Measurements from ENCODE around the gene ADH5. TPM values are rescaled to one million over a fixed set of nuclear protein-coding genes. Genes with fewer than 3 reads are reported as not detected.

ADH5 gene
- polyA plus RNA-seq, 1 experiment: 205 TPM

GRCh38 chr4:99091216-99091575, 2.6 kb upstream of the ADH5 start:
- Histone ChIP-seq H3K27me3 (ENCODE audit: control insufficient read depth, insufficient read depth, low read length) (no peaks in the 10 kb centered on the region), H3K4me3 (ENCODE audit: low read depth, low read length) (peak overlapping the region; percentile 0), H3K36me3 (ENCODE audit: control insufficient read depth, insufficient read depth, low read length) (no peaks in the 10 kb centered on the region)
- ChIA-PET POLR2A (interaction anchor here (0.7 kb wide), 1 partner anchor 161 kb away, joined by 3 read pairs; no protein-coding TSS in a partner anchor), CTCF (interaction anchor here (0.6 to 1.0 kb wide), 2 partner anchors 371 to 1896 kb away, joined by 5 to 6 read pairs; no protein-coding TSS in a partner anchor)
- no peak for TF ChIP-seq CTCF (IDR thresholded peaks at IDR 0.05; ENCODE audit: insufficient read depth, low read depth, low read length)
- no peak for DNase-seq (ENCODE audit: low read depth)

- no peak for TF ChIP-seq CTCF (IDR thresholded peaks at IDR 0.05; ENCODE audit: insufficient read depth, low read depth, low read length)
- H3K27me3 ChIP-seq (ENCODE audit: control insufficient read depth, insufficient read depth, low read length): no peaks in the 10 kb centered on the region
- ChIA-PET POLR2A (interaction anchor here (0.5 to 0.7 kb wide), 2 partner anchors 125 to 160 kb away, joined by 3 to 4 read pairs; no protein-coding TSS in a partner anchor), CTCF (interaction anchor here (0.6 to 1.0 kb wide), 2 partner anchors 372 to 1897 kb away, joined by 5 to 6 read pairs; no protein-coding TSS in a partner anchor)
- no peak for DNase-seq (ENCODE audit: low read depth)
- H3K4me3 ChIP-seq (ENCODE audit: low read depth, low read length): peak overlapping the region; percentile 95
- H3K36me3 ChIP-seq (ENCODE audit: control insufficient read depth, insufficient read depth, low read length): peaks cover under 1% of the 10 kb centered on the region; the same call in 1 of the 2 replicates
Measured at GRCh38 chr4:99090481-99091215, 2.1 kb upstream of the ADH5 start.

- no peak for TF ChIP-seq CTCF (IDR thresholded peaks at IDR 0.05; ENCODE audit: insufficient read depth, low read depth, low read length)
- Histone ChIP-seq H3K27me3 (ENCODE audit: control insufficient read depth, insufficient read depth, low read length) (no peaks in the 10 kb centered on the region), H3K36me3 (ENCODE audit: control insufficient read depth, insufficient read depth, low read length) (peaks cover 11% of the 10 kb centered on the region), H3K4me3 (ENCODE audit: low read depth, low read length) (peak overlapping the region; percentile 95)
- CTCF ChIA-PET: interaction anchor here (1.1 kb wide), 1 partner anchor 16 kb away, joined by 3 read pairs; no protein-coding TSS in a partner anchor
- peak; percentile 55 for DNase-seq (ENCODE audit: low read depth)
- POLR2A ChIA-PET: interaction anchor here (0.6 kb wide), 3 partner anchors 14 to 371 kb away, joined by 3 to 4 read pairs (median 3); no protein-coding TSS in a partner anchor
Measured at GRCh38 chr4:99088023-99088449, 552 bp downstream of the ADH5 start.

GRCh38 chr4:99084595-99084994, 4.0 kb downstream of the ADH5 start:
- ChIA-PET POLR2A (no interaction called here), CTCF (interaction anchor here (1.1 kb wide), 1 partner anchor 11 kb away, joined by 3 read pairs; no protein-coding TSS in a partner anchor)
- peaks cover 22% of the 10 kb centered on the region for H3K36me3 ChIP-seq (ENCODE audit: control insufficient read depth, insufficient read depth, low read length)

More at GRCh38 chr4:99084595-99084994, 4.0 kb downstream of the ADH5 start:
- no peak overlapping the region for H3K4me3 ChIP-seq (ENCODE audit: low read depth, low read length)
- DNase-seq (ENCODE audit: low read depth): no peak
- TF ChIP-seq CTCF (IDR thresholded peaks at IDR 0.05; ENCODE audit: insufficient read depth, low read depth, low read length): no peak
- no peaks in the 10 kb centered on the region for H3K27me3 ChIP-seq (ENCODE audit: control insufficient read depth, insufficient read depth, low read length)

All from BJ (cell line).